Uterus (tissue), 2 donors: Measurements from ENCODE around the gene LGALS4.

Experiments
- POLR2A ChIP-seq, 2 donors: fragments of 450-650 bp; IDR thresholded peaks; one replicate each; pipeline ENCODE4 v1.6.1; 2016; ENCODE audit warnings: antibody characterized with exemption in 2 of 2, mild to moderate bottlenecking in 1 of 2, moderate library complexity in 1 of 2
- TF ChIP-seq, protein P1 (sequence below), 4 experiments: fragments of 200-600 bp in 2 of 4; fragments of 450-650 bp in 2 of 4; sonication (generic) in 2 of 4; IDR thresholded peaks; one replicate each; pipeline ENCODE4 v1.5.1; 2016 to 2019; ENCODE audit warnings: antibody characterized with exemption in 4 of 4, mild to moderate bottlenecking in 2 of 4, moderate library complexity in 1 of 4

DNA sequence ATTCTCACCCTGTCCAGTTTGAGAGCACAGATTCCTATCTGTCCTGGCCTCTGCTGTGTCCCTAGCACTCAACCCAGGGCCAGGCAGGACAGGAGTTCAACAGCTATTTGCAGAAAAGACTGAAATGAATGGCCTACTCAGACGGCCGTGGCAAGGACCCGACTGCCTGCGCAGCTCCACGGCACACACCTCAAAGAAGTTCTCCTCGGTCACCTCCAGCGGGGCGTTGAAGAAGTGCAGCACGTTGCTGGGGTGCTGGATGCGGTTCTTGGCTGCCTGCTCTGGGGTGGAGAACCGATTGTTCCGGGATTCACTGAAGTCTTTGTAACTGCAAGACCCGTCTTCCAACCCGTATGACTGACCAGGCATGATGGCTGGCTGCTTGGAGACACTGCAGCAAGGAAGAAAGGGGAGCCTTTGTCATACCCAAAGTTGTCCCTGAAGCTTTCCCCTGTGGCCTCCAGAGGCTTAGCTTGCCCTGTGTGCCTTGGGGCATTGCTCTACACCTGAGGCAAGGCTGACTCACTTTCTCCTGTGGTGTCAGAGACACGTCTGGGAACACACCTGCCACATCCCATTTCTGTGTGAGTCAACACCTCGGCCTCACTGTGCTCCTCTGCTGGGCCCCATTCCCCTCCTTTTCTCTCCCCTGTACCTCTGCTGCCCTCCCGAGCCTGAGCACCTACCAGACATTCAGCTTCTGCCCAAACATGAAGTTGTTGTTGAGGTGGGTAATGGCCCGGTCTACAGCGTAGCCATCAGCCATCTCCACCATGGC, 25.7 kb upstream of the LGALS4 start:
- TF ChIP-seq, protein P1, sequence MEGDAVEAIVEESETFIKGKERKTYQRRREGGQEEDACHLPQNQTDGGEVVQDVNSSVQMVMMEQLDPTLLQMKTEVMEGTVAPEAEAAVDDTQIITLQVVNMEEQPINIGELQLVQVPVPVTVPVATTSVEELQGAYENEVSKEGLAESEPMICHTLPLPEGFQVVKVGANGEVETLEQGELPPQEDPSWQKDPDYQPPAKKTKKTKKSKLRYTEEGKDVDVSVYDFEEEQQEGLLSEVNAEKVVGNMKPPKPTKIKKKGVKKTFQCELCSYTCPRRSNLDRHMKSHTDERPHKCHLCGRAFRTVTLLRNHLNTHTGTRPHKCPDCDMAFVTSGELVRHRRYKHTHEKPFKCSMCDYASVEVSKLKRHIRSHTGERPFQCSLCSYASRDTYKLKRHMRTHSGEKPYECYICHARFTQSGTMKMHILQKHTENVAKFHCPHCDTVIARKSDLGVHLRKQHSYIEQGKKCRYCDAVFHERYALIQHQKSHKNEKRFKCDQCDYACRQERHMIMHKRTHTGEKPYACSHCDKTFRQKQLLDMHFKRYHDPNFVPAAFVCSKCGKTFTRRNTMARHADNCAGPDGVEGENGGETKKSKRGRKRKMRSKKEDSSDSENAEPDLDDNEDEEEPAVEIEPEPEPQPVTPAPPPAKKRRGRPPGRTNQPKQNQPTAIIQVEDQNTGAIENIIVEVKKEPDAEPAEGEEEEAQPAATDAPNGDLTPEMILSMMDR (IDR thresholded peaks at IDR 0.05) = no peak
- TF ChIP-seq POLR2A (IDR thresholded peaks at IDR 0.05) = no peak
